Fibroblast of lung (primary cell): ENCODE results near the gene PI4KB. TPM values are rescaled to one million over a fixed set of nuclear protein-coding genes. Genes with fewer than 3 reads are reported as not detected.

Experiments used
- DNase-seq, 2 donors: peaks; one replicate each; pipeline versions ENCODE4 v3.0.0 to v3.0.0-alpha.2; 2010; ENCODE audit warnings: low read depth in 2 of 2
- H2AFZ ChIP-seq: 2 replicates; pipeline ENCODE4 v1.5.1; 2012; ENCODE audit warnings: low read length, control low read depth, inconsistent platforms
- H3K27ac ChIP-seq: 2 replicates; pipeline ENCODE4 v1.5.1; 2011; ENCODE audit warnings: low read length, control low read depth; ENCODE audit not compliant: insufficient read depth
- H3K27me3 ChIP-seq: 2 replicates; pipeline ENCODE4 v1.5.1; 2011; ENCODE audit warnings: mild to moderate bottlenecking, low read length; ENCODE audit not compliant: control insufficient read depth, insufficient read depth
- H3K36me3 ChIP-seq: 2 replicates; pipeline ENCODE4 v1.5.1; 2011; ENCODE audit warnings: low read length; ENCODE audit not compliant: control insufficient read depth, insufficient read depth
- H3K4me1 ChIP-seq: 2 replicates; pipeline ENCODE4 v1.5.1; 2011; ENCODE audit warnings: low read length; ENCODE audit not compliant: control insufficient read depth, insufficient read depth; ENCODE audit errors: extremely low read depth
- H3K4me2 ChIP-seq: 2 replicates; pipeline ENCODE4 v1.5.1; 2011; ENCODE audit warnings: low read length, control low read depth; ENCODE audit not compliant: insufficient read depth; ENCODE audit errors: extremely low read depth
- H3K4me3 ChIP-seq, 4 experiments: fragments of 200-600 bp in 1 of 4; sonication (generic) in 1 of 4; replicated peaks in 1 of 4; 2 replicates each; pipeline ENCODE4 v1.5.1; 2011 to 2016; ENCODE audit warnings: low read length in 4 of 4, low read depth in 3 of 4, mild to moderate bottlenecking in 3 of 4, control low read depth in 2 of 4, inconsistent platforms in 1 of 4, mixed read lengths in 1 of 4; ENCODE audit not compliant: insufficient read depth in 1 of 4; ENCODE audit errors: control extremely low read depth in 1 of 4
- H3K79me2 ChIP-seq: 2 replicates; pipeline ENCODE4 v1.5.1; 2012; ENCODE audit warnings: mild to moderate bottlenecking, low read length, inconsistent platforms; ENCODE audit not compliant: control insufficient read depth, insufficient read depth
- H3K9ac ChIP-seq: 2 replicates; pipeline ENCODE4 v1.5.1; 2011; ENCODE audit warnings: mild to moderate bottlenecking, low read length, control low read depth; ENCODE audit not compliant: insufficient read depth
- H3K9me3 ChIP-seq: 2 replicates; pipeline ENCODE4 v1.5.1; 2012; ENCODE audit warnings: low read depth, low read length; ENCODE audit not compliant: control insufficient read depth, insufficient read depth
- H4K20me1 ChIP-seq: 2 replicates; pipeline ENCODE4 v1.5.1; 2011; ENCODE audit warnings: low read length; ENCODE audit not compliant: control insufficient read depth, insufficient read depth; ENCODE audit errors: extremely low read depth
- CTCF ChIP-seq, 2 donors: IDR thresholded peaks in 1 of 2; conservative IDR thresholded peaks in 1 of 2; 1 replicate in 1 of 2; 2 replicates in 1 of 2; pipeline ENCODE4 v1.5.1; 2011 to 2012; ENCODE audit warnings: low read length in 2 of 2, control low read depth in 1 of 2, inconsistent platforms in 1 of 2, low read depth in 1 of 2, mild to moderate bottlenecking in 1 of 2
- EZH2 ChIP-seq: IDR thresholded peaks from 2 replicates; pipeline ENCODE4 v1.5.1; 2012; ENCODE audit warnings: low read length, control low read depth, mild to moderate bottlenecking; ENCODE audit errors: missing control alignments
- polyA plus RNA-seq, 2 donors: library from polyadenylated mRNA; depleted of rRNA in 1 of 2; stranded (reverse) in 1 of 2; unstranded in 1 of 2; fragments of >200 nt; gene quantifications; 2 replicates each; pipeline ENCODE4 v1.2.1, GENCODE V29; 2011 to 2012; ENCODE audit warnings: missing spikeins in 1 of 2
- total RNA-seq: library from RNA; depleted of rRNA; stranded (reverse); fragments of >200 nt; gene quantifications from 2 replicates; pipeline ENCODE4 v1.2.1, GENCODE V29; 2014

Gene PI4KB
- total and polyA plus RNA-seq, 2 donors (not counting 1 experiment from before 2014, with no cell fraction given), result 65.7 to 75.4 TPM

DNA sequence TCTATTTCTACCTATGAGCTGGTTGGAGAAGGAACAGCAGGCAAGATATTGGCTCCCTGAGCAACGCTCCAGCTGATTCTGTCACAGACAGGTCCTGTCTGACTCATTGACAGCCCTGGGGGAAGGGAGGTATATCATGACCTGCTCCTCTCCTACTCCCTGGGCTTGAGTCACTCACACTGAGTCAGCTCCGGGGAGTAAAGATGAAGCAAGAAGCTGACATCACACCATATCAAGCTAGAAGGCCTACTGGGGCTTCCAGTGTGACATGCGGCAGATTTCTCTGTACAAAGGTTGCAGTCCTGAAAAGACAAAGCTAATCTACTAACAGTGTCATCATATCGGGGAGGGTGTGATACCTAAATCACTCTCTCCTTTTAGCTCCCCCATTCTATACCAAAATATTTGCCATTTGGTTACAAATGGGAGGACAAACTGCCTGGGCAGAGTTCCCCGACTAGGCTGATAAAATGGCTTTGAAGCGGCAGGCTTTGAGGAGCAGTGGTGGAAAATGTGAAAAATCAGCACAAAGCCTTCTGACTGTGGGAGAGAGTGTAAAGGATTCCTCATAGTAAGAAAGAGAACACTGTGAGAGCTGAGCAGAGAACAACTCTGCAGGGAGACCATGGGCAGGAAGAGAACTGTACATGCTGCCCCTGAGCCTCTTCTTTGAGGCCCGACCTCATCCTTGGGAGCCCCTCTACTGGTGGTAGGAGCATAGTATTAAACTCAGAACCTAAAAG is 15.5 kb downstream of the PI4KB start:
- Histone ChIP-seq H3K9ac (peak overlapping the region; percentile 48), H3K4me1 (peaks cover 49% of the 10 kb centered on the region), H2AFZ (no peak overlapping the region), H4K20me1 (no peaks in the 10 kb centered on the region), H3K79me2 (peaks cover 25% of the 10 kb centered on the region), H3K4me2 (peak overlapping the region; percentile 70), H3K4me3 (peak overlapping the region in 3 of 4 experiments; percentile 8 to 14 (median 12)), H3K36me3 (peaks cover 20% of the 10 kb centered on the region), H3K27me3 (no peaks in the 10 kb centered on the region), H3K9me3 (no peaks in the 10 kb centered on the region), H3K27ac (peak overlapping the region; percentile 95)
- TF ChIP-seq CTCF (conservative IDR thresholded peaks at IDR 0.05 in 1 of 2, IDR thresholded peaks at IDR 0.05 in 1 of 2; ENCODE audit: low read depth in 1 of 2, low read length in 2 of 2), result no peak
- TF ChIP-seq EZH2, result no peak
- peak; percentile 100 for DNase-seq

- no peaks in the 10 kb centered on the region for H3K9me3 ChIP-seq
- peak overlapping the region in 1 of 4 experiments; percentile 12 for H3K4me3 ChIP-seq
- H3K4me2 ChIP-seq, result peak overlapping the region; percentile 70
- H3K36me3 ChIP-seq, result peaks cover 19% of the 10 kb centered on the region
- H3K27ac ChIP-seq, result peak overlapping the region; percentile 83
- H3K4me1 ChIP-seq, result peaks cover 49% of the 10 kb centered on the region
- no peaks in the 10 kb centered on the region for H3K27me3 ChIP-seq
- no peaks in the 10 kb centered on the region for H4K20me1 ChIP-seq
- peaks cover 21% of the 10 kb centered on the region for H3K79me2 ChIP-seq
- DNase-seq, result peak in 1 of 2 donors; percentile 49
- no peak overlapping the region for H2AFZ ChIP-seq
- TF ChIP-seq CTCF (conservative IDR thresholded peaks at IDR 0.05 in 1 of 2, IDR thresholded peaks at IDR 0.05 in 1 of 2; ENCODE audit: low read depth in 1 of 2, low read length in 2 of 2), result no peak
- TF ChIP-seq EZH2, result no peak
- peak overlapping the region; percentile 4 for H3K9ac ChIP-seq
These were observed 16.2 kb downstream of the PI4KB start for GRCh38 chr1:151311011-151311410.

- Histone ChIP-seq H2AFZ (no peak overlapping the region), H3K4me1 (peaks cover 49% of the 10 kb centered on the region), H4K20me1 (no peaks in the 10 kb centered on the region), H3K9ac (no peak overlapping the region), H3K4me2 (peak overlapping the region; percentile 32), H3K4me3 (no peak overlapping the region), H3K27me3 (no peaks in the 10 kb centered on the region), H3K9me3 (no peaks in the 10 kb centered on the region), H3K27ac (peak overlapping the region; percentile 83), H3K36me3 (peaks cover 23% of the 10 kb centered on the region), H3K79me2 (peaks cover 21% of the 10 kb centered on the region)
- TF ChIP-seq CTCF (conservative IDR thresholded peaks at IDR 0.05 in 1 of 2, IDR thresholded peaks at IDR 0.05 in 1 of 2; ENCODE audit: low read depth in 1 of 2, low read length in 2 of 2), result no peak
- TF ChIP-seq EZH2, result no peak
- peak; percentile 56 to 82 for DNase-seq
These were observed 17.3 kb downstream of the PI4KB start for GRCh38 chr1:151309811-151310323.
